B cell (primary cell): ENCODE data around the gene IRX3. TPM values are rescaled to one million over a fixed set of nuclear protein-coding genes. Genes with fewer than 3 reads are reported as not detected.

ENCODE experiments used
- ATAC-seq: fragments of 200-7000 bp; cut with Tn5 transposase; one replicate; pipeline ENCODE4 v1.10.0; 2021; ENCODE audit warnings: low read depth, mild to moderate bottlenecking, moderate number of reproducible peaks, moderate library complexity
- CTCF ChIA-PET: fragments of 350-600 bp; sonication (Branson Sonifier 250); formaldehyde crosslinking; loops from one replicate; lab custom pipeline; 2021; ENCODE audit warnings: antibody characterized with exemption, inconsistent platforms; lab: Charles Lee
- POLR2A ChIA-PET: fragments of 350-600 bp; sonication (Branson Sonifier 250); formaldehyde crosslinking; loops from one replicate; lab custom pipeline; 2021; ENCODE audit warnings: antibody characterized with exemption; lab: Charles Lee
- DNase-seq: peaks from one replicate; pipeline ENCODE4 v3.0.0; 2013
- H2AFZ ChIP-seq: 2 replicates; pipeline ENCODE4 v1.6.1; 2012; ENCODE audit warnings: mild to moderate bottlenecking, low read depth, low read length; ENCODE audit not compliant: insufficient read depth, poor library complexity, severe bottlenecking
- H3K27ac ChIP-seq, 2 donors: 1 replicate in 1 of 2; 2 replicates in 1 of 2; pipeline ENCODE4 v1.5.1; 2012 to 2013; ENCODE audit warnings: low read length in 2 of 2, mild to moderate bottlenecking in 2 of 2, moderate library complexity in 1 of 2
- H3K27me3 ChIP-seq, 4 experiments: fragments of 200-600 bp in 1 of 4; sonication (generic) in 1 of 4; replicated peaks in 1 of 4; 1 replicate in 2 of 4; 2 replicates in 2 of 4; pipeline versions ENCODE4 v1.6.1 to v1.7.0; 2013 to 2016; ENCODE audit warnings: low read length in 3 of 4, mild to moderate bottlenecking in 2 of 4, mixed read lengths in 1 of 4, moderate library complexity in 1 of 4; ENCODE audit not compliant: insufficient read depth in 4 of 4, control insufficient read depth in 3 of 4; ENCODE audit errors: control extremely low read depth in 1 of 4
- H3K36me3 ChIP-seq, 2 experiments: replicated peaks in 1 of 2; 1 replicate in 1 of 2; 2 replicates in 1 of 2; pipeline versions ENCODE4 v1.6.1 to v1.7.1; 2013; ENCODE audit warnings: low read length in 1 of 2; ENCODE audit not compliant: insufficient read depth in 2 of 2, control insufficient read depth in 1 of 2; ENCODE audit errors: control extremely low read depth in 1 of 2, extremely low read depth in 1 of 2
- H3K4me1 ChIP-seq, 2 donors: fragments of 200-600 bp in 1 of 2; sonication (generic) in 1 of 2; 1 replicate in 1 of 2; 2 replicates in 1 of 2; pipeline versions ENCODE4 v1.5.1 to v1.6.1; 2013 to 2017; ENCODE audit warnings: low read length in 2 of 2; ENCODE audit not compliant: control insufficient read depth in 2 of 2, insufficient read depth in 2 of 2
- H3K4me2 ChIP-seq: replicated peaks from 2 replicates; pipeline ENCODE3; 2012; ENCODE audit warnings: mild to moderate bottlenecking, low read depth, low read length; ENCODE audit not compliant: poor library complexity, severe bottlenecking
- H3K4me3 ChIP-seq, 5 experiments: fragments of 200-600 bp in 1 of 5; sonication (generic) in 1 of 5; 1 replicate in 3 of 5; 2 replicates in 2 of 5; pipeline versions ENCODE4 v1.5.1 to v1.7.0; 2011 to 2016; ENCODE audit warnings: low read length in 4 of 5, mild to moderate bottlenecking in 4 of 5, low read depth in 2 of 5, control low read depth in 1 of 5, moderate library complexity in 1 of 5; ENCODE audit not compliant: insufficient read depth in 1 of 5; ENCODE audit errors: control extremely low read depth in 1 of 5, extremely low read depth in 1 of 5
- H3K79me2 ChIP-seq: fragments of 200-600 bp; sonication (generic); one replicate; pipeline ENCODE4 v1.6.0; 2016; ENCODE audit warnings: low read length; ENCODE audit not compliant: control insufficient read depth, insufficient read depth
- H3K9ac ChIP-seq: fragments of 200-600 bp; sonication (generic); 2 replicates; pipeline ENCODE4 v1.6.1; 2017; ENCODE audit warnings: mild to moderate bottlenecking, low read length, moderate library complexity
- H3K9me3 ChIP-seq, 3 donors: one replicate each; pipeline versions ENCODE4 v1.6.1 to v1.7.1; 2013; ENCODE audit warnings: low read length in 2 of 3; ENCODE audit not compliant: control insufficient read depth in 2 of 3, insufficient read depth in 1 of 3; ENCODE audit errors: control extremely low read depth in 1 of 3
- H4K20me1 ChIP-seq: 2 replicates; pipeline ENCODE4 v1.6.0; 2012; ENCODE audit warnings: mild to moderate bottlenecking, low read length; ENCODE audit not compliant: insufficient read depth, control insufficient read depth, poor library complexity, severe bottlenecking
- H3K27ac Mint-ChIP-seq: one replicate; pipeline ENCODE4 v1.8.0; 2021; ENCODE audit warnings: mixed read lengths
- H3K27me3 Mint-ChIP-seq: one replicate; pipeline ENCODE4 v1.8.0; 2021; ENCODE audit warnings: mixed read lengths
- H3K4me1 Mint-ChIP-seq: one replicate; pipeline ENCODE4 v1.8.0; 2021; ENCODE audit warnings: mixed read lengths
- H3K4me3 Mint-ChIP-seq: one replicate; pipeline ENCODE4 v1.8.0; 2021; ENCODE audit warnings: mixed read lengths
- H3K9me3 Mint-ChIP-seq: one replicate; pipeline ENCODE4 v1.8.0; 2022; ENCODE audit warnings: mixed read lengths; ENCODE audit not compliant: insufficient read depth
- EZH2 ChIP-seq: IDR thresholded peaks from 2 replicates; pipeline ENCODE4 v1.6.1; 2012; ENCODE audit warnings: borderline replicate concordance, low read depth, mild to moderate bottlenecking, moderate library complexity, low read length; ENCODE audit not compliant: insufficient read depth, poor library complexity, severe bottlenecking
- WGBS: methylation state at CpG from one replicate; pipeline ENCODE4 v1.1.5; 2013; ENCODE audit warnings: missing lambda C conversion rate; ENCODE audit not compliant: insufficient coverage; 5-methylcytosine and 5-hydroxymethylcytosine counted together
- intact Hi-C: fragments of 100-400 bp; cut with micrococcal nuclease; formaldehyde crosslinking; loops from one replicate; pipeline ENCODE4 v1.10.0; 2022
- polyA plus RNA-seq: library from polyadenylated mRNA; depleted of rRNA; stranded (reverse); fragments of >200 nt; gene quantifications from 2 replicates; pipeline ENCODE4 v1.2.3, GENCODE V29; 2012
- total RNA-seq, 2 donors: library from RNA; stranded (reverse); fragments of 120-200 nt in 1 of 2; gene quantifications; 1 replicate in 1 of 2; 2 replicates in 1 of 2; pipeline versions ENCODE4 v1.2.3 to v1.2.4, GENCODE V29; 2013 to 2022
- TF ChIP-seq, protein P1 (sequence below): fragments of 200-600 bp; IDR thresholded peaks from one replicate; pipeline ENCODE4 v1.8.0; 2022; ENCODE audit warnings: antibody characterized with exemption, mild to moderate bottlenecking

The IRX3 gene
- total and polyA plus RNA-seq, 2 donors (not counting 1 experiment from before 2014, with no cell fraction given): not detected

DNA sequence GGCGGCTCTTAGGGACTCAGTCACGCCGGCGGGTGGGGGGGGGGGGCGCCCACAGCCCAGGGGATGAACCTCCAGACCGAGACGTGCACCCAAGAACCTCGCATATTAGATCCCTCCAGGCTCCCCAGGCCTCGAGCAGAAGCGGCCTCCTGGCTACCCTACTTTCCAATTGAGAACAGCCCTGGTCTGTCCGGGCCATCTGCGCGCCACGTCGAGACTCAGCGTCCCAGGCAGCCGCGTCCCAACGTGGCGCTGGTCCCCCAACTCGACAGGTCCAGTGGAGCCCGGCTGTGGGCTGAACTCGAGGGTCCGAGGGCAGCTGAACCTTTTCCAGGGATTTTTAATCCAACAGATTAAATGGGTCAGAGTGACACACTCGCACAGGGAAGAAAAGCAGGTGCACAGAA, 2.3 kb upstream of the IRX3 start:
- intact Hi-C loops: no loop called here

DNA sequence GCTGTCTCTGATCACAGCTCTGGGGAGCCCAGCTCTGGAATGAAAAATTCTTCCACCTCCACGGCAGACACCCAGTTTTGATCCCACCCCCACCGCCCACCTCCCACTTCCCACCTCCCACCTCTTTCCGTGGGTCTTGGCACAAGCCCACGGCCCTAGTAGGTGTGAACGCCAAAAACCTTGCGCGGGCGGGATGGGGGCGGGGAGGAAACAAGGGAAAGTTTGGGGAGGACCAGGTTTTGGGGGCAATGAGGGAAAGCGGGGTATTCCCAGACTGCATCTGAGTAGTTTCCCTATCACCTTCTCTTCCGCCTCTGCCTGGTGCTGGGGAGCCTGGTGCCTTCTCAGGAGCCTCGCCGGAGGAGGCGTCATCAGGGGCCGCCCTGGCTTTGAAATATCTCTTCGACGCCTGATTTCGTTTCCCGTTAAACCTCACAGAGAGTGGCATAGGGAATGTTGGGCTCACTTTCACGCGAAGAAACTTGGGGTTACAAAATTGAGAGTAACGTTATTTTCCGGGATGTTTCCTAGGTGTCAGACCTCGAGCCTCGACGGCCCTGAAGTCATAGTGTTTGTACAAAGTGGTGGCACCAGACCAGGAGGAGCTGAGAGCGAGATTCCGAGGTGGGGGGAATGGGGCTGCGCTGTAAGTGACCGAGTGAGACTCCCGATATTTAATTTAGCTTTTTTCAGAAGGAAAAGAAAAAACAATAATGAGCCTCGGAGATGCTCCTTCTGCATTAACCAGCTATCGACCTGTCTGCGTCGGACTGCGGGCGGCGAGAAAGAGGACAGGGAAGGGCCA, 1.6 kb upstream of the IRX3 start:
- H3K27me3 ChIP-seq: peaks cover 0 to 65% (median 26%) of the 10 kb centered on the region in 4 experiments
- CTCF ChIA-PET: no interaction called here
- DNase-seq (no peak), ATAC-seq (no peak)
- Mint-ChIP-seq H3K4me3 (no peak overlapping the region), H3K27me3 (peaks cover 51% of the 10 kb centered on the region), H3K4me1 (peaks cover 16% of the 10 kb centered on the region), H3K9me3 (no peaks in the 10 kb centered on the region), H3K27ac (no peak overlapping the region)
- TF ChIP-seq, protein P1, sequence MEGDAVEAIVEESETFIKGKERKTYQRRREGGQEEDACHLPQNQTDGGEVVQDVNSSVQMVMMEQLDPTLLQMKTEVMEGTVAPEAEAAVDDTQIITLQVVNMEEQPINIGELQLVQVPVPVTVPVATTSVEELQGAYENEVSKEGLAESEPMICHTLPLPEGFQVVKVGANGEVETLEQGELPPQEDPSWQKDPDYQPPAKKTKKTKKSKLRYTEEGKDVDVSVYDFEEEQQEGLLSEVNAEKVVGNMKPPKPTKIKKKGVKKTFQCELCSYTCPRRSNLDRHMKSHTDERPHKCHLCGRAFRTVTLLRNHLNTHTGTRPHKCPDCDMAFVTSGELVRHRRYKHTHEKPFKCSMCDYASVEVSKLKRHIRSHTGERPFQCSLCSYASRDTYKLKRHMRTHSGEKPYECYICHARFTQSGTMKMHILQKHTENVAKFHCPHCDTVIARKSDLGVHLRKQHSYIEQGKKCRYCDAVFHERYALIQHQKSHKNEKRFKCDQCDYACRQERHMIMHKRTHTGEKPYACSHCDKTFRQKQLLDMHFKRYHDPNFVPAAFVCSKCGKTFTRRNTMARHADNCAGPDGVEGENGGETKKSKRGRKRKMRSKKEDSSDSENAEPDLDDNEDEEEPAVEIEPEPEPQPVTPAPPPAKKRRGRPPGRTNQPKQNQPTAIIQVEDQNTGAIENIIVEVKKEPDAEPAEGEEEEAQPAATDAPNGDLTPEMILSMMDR: no peak
- WGBS: 18% methylated on average over 16 of the region's 38 CpGs
- no peak overlapping the region for H3K27ac ChIP-seq
- H3K79me2 ChIP-seq: no peaks in the 10 kb centered on the region
- POLR2A ChIA-PET: no interaction called here
- H4K20me1 ChIP-seq: no peaks in the 10 kb centered on the region
- no peak overlapping the region for H3K9ac ChIP-seq
- no peak overlapping the region for H3K4me2 ChIP-seq
- intact Hi-C loops: no loop called here
- H3K4me3 ChIP-seq: no peak overlapping the region
- H3K9me3 ChIP-seq: peaks cover 0 to 27% (median 0%) of the 10 kb centered on the region in 3 donors
- peaks cover 9 to 14% of the 10 kb centered on the region in 2 donors for H3K4me1 ChIP-seq
- H2AFZ ChIP-seq: no peak overlapping the region
- no peaks in the 10 kb centered on the region for H3K36me3 ChIP-seq

More for the DNA sequence above, 2.3 kb upstream of the IRX3 start:
- Histone ChIP-seq H3K27me3 (peaks cover 0 to 63% (median 23%) of the 10 kb centered on the region in 4 experiments), H3K36me3 (no peaks in the 10 kb centered on the region), H3K9ac (no peak overlapping the region), H3K4me2 (no peak overlapping the region), H4K20me1 (no peaks in the 10 kb centered on the region), H3K4me3 (no peak overlapping the region), H3K4me1 (peaks cover 9 to 14% of the 10 kb centered on the region in 2 donors), H3K9me3 (peaks cover 0 to 25% (median 0%) of the 10 kb centered on the region in 3 donors), H3K27ac (no peak overlapping the region), H3K79me2 (no peaks in the 10 kb centered on the region), H2AFZ (no peak overlapping the region)
- Mint-ChIP-seq H3K4me3 (no peak overlapping the region), H3K27ac (no peak overlapping the region), H3K9me3 (no peaks in the 10 kb centered on the region), H3K4me1 (peaks cover 12% of the 10 kb centered on the region), H3K27me3 (peaks cover 51% of the 10 kb centered on the region)
- ATAC-seq (no peak), DNase-seq (no peak)
- TF ChIP-seq, protein P1: no peak
- no peak for TF ChIP-seq EZH2
- CTCF ChIA-PET: no interaction called here
- POLR2A ChIA-PET: no interaction called here
- 17% methylated on average over 21 of the region's 25 CpGs for WGBS
